IPS-20b (cell line): ENCODE results near the gene CDH13.

Experiments used
- H3K27ac ChIP-seq: one replicate; pipeline ENCODE4 v1.5.1; 2013; ENCODE audit warnings: low read length
- H3K27me3 ChIP-seq: 2 replicates; pipeline ENCODE4 v1.6.1; 2013; ENCODE audit warnings: mild to moderate bottlenecking, low read length, inconsistent platforms; ENCODE audit not compliant: insufficient read depth
- H3K36me3 ChIP-seq: 2 replicates; pipeline ENCODE4 v1.6.1; 2013; ENCODE audit warnings: low read depth, mild to moderate bottlenecking, inconsistent platforms, low read length, moderate library complexity; ENCODE audit not compliant: insufficient read depth
- H3K4me1 ChIP-seq: 2 replicates; pipeline ENCODE4 v1.6.1; 2013; ENCODE audit warnings: mild to moderate bottlenecking, control low read depth, inconsistent platforms, low read length, moderate library complexity; ENCODE audit not compliant: insufficient read depth
- H3K4me3 ChIP-seq: 2 replicates; pipeline ENCODE4 v1.5.1; 2013; ENCODE audit warnings: mild to moderate bottlenecking, low read length, inconsistent platforms
- H3K9ac ChIP-seq: 2 replicates; pipeline ENCODE4 v1.6.1; 2013; ENCODE audit warnings: low read depth, mild to moderate bottlenecking, inconsistent platforms, low read length, moderate library complexity
- H3K9me3 ChIP-seq: 2 replicates; pipeline ENCODE4 v1.6.1; 2013; ENCODE audit warnings: mild to moderate bottlenecking, low read depth, low read length, inconsistent platforms; ENCODE audit not compliant: insufficient read depth

The CDH13 gene

DNA sequence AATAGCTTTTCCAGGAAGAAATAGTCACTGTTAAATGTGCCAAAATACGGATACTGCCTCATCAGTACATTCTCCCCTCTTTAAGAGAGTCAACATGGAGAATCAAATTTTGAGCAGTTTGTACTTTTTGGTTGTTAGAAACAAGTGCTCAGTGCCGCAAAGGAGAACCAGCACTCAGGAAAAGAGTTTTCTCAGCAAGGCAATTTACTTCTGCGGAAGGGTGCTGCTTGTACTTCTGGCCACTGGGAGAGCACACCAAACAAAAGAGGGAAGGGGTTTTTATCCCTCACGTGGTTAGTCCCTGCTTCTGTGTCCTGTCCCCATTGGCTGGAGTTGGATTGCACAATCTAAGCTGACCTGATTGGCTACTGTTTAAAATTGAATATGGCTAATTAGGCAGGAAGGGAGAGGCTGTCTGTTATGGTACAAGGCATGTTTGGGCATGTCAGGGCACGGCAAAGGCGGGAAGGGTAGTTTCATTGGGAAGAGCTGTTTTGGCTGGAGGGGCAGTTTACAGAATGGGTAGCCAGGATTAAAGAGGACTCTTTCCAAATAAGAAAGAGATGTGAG lies 499.3 kb downstream of the CDH13 start:
- Histone ChIP-seq H3K4me1 (no peaks in the 10 kb centered on the region; the same call in 1 of the 2 replicates), H3K4me3 (no peak overlapping the region), H3K36me3 (peaks cover 4% of the 10 kb centered on the region; the same call in 1 of the 2 replicates), H3K9me3 (peaks cover 16% of the 10 kb centered on the region), H3K27ac (no peak overlapping the region), H3K27me3 (no peaks in the 10 kb centered on the region; the same call in 1 of the 2 replicates), H3K9ac (no peak overlapping the region)

DNA sequence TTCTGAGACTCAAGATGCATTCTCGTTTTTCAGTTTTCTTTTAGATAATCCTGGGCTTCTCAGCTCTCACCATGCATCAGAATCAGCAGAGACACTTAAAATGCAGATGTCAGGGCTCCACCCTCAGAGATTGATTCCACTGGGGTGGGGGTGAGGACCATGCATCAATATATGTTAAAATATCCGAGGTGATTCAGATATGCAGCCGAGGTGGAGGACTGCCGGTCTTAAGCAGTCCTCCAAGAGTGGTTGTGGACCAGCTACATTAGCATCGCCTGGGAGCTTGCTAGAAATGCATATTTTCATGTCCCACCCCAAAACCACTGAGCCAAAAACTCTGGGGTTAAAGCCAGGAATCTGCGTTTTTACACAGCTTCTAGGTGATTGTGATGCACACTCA lies 501.3 kb downstream of the CDH13 start:
- H3K4me1 ChIP-seq = no peaks in the 10 kb centered on the region; the same call in 1 of the 2 replicates
- no peaks in the 10 kb centered on the region; the same call in 1 of the 2 replicates for H3K27me3 ChIP-seq
- H3K27ac ChIP-seq = no peak overlapping the region
- peaks cover 16% of the 10 kb centered on the region for H3K9me3 ChIP-seq
- no peak overlapping the region for H3K9ac ChIP-seq
- H3K4me3 ChIP-seq = no peak overlapping the region
- peaks cover 4% of the 10 kb centered on the region; the same call in 1 of the 2 replicates for H3K36me3 ChIP-seq

DNA sequence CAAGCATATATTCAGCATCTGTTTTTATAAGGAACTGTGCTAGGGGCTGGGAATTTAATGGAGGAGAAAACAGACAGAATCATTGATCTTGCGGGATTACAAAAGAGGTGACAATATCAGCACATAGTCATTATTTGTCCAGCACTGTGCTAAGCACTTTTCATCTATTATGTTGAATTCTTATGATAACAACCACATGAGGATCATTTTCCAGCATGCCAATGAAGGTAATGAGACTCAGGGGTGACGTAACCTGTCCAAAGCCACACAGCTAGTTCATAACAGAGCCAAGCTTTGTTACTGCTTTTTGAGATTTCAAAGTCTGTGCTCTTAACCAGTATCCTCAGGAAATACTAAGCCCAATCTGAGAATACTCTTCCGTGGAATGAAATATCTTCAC lies 503.3 kb downstream of the CDH13 start:
- H3K9ac ChIP-seq = no peak overlapping the region
- H3K27ac ChIP-seq = no peak overlapping the region
- H3K4me1 ChIP-seq = no peaks in the 10 kb centered on the region; the same call in 1 of the 2 replicates
- no peak overlapping the region for H3K4me3 ChIP-seq
- peaks cover 2% of the 10 kb centered on the region; the same call in 1 of the 2 replicates for H3K27me3 ChIP-seq
- peaks cover 11% of the 10 kb centered on the region for H3K9me3 ChIP-seq
- peaks cover 4% of the 10 kb centered on the region; the same call in 1 of the 2 replicates for H3K36me3 ChIP-seq

DNA sequence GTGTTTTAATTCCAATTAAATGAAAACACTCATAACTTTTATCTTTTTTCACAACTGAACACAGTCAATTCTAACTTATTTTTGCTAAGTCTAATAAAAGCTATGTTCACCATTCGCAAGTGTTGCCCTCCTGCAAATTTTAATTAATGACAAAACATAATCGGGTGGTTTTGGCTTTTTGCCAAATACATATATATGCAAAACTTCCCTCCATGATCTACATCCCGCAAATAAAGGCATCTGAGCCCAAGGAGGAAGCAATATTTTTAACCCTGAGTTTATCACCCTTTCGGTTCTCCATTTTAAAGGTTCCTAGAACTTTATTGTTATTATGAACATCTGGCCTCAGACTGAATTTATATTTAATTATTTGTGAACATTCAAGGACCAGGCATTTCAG lies 507.9 kb downstream of the CDH13 start:
- H3K4me3 ChIP-seq = no peak overlapping the region

DNA sequence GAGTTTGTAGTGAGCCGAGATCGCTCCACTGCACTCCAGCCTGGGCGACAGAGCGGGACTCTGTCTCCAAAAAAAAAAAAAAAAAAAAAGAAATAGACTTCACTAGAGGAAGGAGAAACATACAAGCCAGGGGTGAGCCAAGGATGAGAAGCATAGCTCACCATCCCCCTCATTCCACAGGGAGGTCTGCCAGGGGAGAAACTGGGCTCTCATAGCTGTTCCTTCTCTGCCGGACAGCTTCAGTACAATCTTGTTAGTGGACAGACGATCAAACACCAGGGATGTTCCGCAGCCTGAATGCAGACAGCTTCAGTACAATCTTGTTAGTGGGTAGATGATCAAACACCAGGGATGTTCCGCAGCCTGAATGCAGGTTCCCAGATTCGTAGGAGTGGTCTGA lies 509.6 kb downstream of the CDH13 start:
- H3K9me3 ChIP-seq = no peaks in the 10 kb centered on the region
- no peak overlapping the region for H3K27ac ChIP-seq
- no peak overlapping the region for H3K4me3 ChIP-seq
- 0 out of 2 replicates have a peak, but pooled peaks cover 7% of the 10 kb centered on the region for H3K27me3 ChIP-seq
- no peak overlapping the region for H3K9ac ChIP-seq
- H3K36me3 ChIP-seq = no peaks in the 10 kb centered on the region
- H3K4me1 ChIP-seq = no peaks in the 10 kb centered on the region; the same call in 1 of the 2 replicates

More for the DNA sequence above, 507.9 kb downstream of the CDH13 start:
- Histone ChIP-seq H3K27ac (no peak overlapping the region), H3K9ac (no peak overlapping the region), H3K9me3 (no peaks in the 10 kb centered on the region), H3K36me3 (no peaks in the 10 kb centered on the region), H3K4me1 (no peaks in the 10 kb centered on the region; the same call in 1 of the 2 replicates), H3K27me3 (0 out of 2 replicates have a peak, but pooled peaks cover 7% of the 10 kb centered on the region)

DNA sequence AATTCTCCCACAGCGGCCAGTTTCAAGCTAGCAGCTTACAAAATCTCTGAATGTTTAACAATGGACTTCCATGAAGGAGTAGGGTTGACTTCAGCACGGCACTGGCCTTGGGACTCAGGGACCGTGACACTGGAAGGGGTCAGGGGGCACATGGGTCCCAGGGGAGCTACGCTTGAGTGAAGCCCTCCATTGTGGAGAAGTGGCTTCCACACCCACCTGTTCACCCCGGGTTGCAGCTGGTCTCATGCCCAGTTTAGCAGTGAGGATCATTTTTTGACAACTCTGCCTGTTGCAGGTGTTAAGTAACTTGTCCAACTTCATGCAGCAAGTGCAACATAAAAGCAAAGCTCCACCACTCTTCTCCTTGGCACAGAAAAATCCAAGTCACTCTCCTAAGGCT lies 510.2 kb downstream of the CDH13 start:
- H3K9me3 ChIP-seq = no peaks in the 10 kb centered on the region
- no peak overlapping the region for H3K27ac ChIP-seq
- no peak overlapping the region for H3K9ac ChIP-seq
- H3K4me1 ChIP-seq = no peaks in the 10 kb centered on the region
- H3K4me3 ChIP-seq = no peak overlapping the region
- 0 out of 2 replicates have a peak, but pooled peaks cover 7% of the 10 kb centered on the region for H3K27me3 ChIP-seq
- H3K36me3 ChIP-seq = no peaks in the 10 kb centered on the region

DNA sequence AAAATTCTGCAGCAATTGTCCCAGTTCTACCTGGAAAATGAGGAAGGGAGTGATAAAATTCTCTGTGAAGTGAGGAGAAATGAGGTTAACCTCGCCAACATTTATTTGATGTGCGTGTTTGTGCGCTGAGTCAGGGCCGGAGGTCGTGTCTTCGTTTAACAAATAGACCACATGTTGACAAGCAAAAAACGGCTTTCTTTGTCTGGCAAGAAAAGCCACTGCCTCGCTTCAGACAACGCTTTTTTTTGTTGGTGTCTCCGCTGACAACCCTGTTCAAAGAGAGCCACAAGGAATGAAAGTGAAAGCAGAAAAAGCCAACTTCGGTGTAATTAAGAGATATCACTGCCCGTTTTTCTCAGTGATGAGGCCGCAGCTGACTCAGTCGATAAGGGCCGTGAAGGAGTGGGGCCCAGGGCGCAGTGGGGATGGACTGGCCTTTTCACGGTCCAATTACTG lies 510.6 kb downstream of the CDH13 start:
- Histone ChIP-seq H3K9ac (no peak overlapping the region), H3K4me1 (no peaks in the 10 kb centered on the region), H3K36me3 (no peaks in the 10 kb centered on the region), H3K27me3 (0 out of 2 replicates have a peak, but pooled peaks cover 7% of the 10 kb centered on the region), H3K9me3 (no peaks in the 10 kb centered on the region), H3K4me3 (no peak overlapping the region), H3K27ac (no peak overlapping the region)

DNA sequence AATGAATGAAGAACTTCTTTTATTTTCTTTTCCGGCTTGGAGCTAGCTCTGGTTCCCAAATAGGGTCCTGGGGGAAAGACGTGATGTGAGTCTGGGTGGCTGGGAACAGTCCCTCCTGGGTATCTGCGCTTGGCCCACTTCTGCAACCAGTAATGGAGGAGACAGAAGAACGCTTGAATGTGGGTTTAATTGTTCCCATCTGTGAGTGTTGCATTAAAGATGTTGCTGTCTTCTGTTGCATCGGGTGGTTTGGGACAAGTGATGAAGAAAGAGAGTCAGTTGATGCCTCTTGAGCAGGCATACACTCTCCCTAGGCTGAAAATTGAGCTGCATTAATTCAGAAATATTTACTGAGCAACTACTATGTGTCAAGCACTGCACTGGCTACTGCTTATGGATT lies 511.1 kb downstream of the CDH13 start:
- H3K9ac ChIP-seq = no peak overlapping the region
- no peaks in the 10 kb centered on the region for H3K9me3 ChIP-seq
- no peak overlapping the region for H3K4me3 ChIP-seq
- H3K36me3 ChIP-seq = no peaks in the 10 kb centered on the region
- H3K27ac ChIP-seq = no peak overlapping the region
- 0 out of 2 replicates have a peak, but pooled peaks cover 7% of the 10 kb centered on the region for H3K27me3 ChIP-seq
- H3K4me1 ChIP-seq = no peaks in the 10 kb centered on the region

DNA sequence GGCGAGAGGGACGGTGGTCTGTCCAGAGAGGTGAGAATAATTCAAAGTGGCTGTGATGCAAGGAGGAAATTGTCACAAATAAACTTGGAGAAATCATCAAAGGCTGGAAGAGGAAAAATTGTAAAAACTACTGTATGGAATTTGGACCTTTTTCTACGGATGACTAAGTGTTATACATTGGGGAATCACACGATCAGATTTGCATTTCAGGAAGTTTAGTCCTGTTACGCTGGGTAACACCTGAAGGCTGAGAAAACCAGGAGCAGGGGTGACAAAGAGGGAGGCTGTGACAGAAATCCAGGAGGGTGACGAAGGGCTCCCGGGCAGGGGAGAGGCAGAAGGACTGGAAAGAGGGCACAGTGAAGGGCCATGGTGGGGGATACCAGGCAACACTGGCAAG lies 511.7 kb downstream of the CDH13 start:
- no peak overlapping the region for H3K27ac ChIP-seq
- 0 out of 2 replicates have a peak, but pooled peaks cover 7% of the 10 kb centered on the region for H3K27me3 ChIP-seq
- H3K4me3 ChIP-seq = no peak overlapping the region
- H3K9me3 ChIP-seq = no peaks in the 10 kb centered on the region
- no peak overlapping the region for H3K9ac ChIP-seq
- no peaks in the 10 kb centered on the region for H3K36me3 ChIP-seq
- no peaks in the 10 kb centered on the region for H3K4me1 ChIP-seq

DNA sequence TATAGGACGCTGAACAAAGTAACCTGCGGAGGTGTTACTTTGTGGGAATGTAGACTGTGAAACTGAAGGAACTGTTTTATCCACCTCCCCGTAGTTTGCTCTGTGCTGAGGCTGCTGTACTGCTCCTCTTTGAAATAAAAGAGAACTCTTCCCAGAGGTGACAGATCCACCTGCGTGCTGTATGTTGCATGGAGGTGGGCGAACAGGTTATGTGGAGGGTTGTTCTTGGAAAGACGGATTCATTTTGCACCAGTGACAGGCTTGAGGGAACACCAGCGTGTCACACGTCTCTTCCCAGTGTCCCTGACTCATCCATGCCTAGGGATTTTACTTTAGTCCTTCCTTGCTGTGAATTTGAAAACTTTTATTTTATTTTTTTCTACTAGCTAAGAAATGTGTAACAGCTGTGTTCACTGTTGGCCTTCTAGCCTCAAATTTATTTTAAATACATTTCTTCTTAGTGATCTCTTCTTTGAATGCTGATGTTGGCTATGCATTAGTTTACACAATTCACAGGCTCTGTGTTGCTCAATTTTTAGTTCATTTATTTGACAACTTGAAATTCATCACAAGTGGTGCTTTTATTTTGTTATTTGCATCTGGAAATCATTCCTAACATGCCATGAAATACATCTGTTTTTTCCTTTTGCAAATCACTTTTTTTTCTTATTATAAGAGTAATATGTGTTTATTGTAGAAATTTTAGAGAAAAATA lies 512.4 kb downstream of the CDH13 start:
- Histone ChIP-seq H3K9me3 (no peaks in the 10 kb centered on the region), H3K4me1 (no peaks in the 10 kb centered on the region)

DNA sequence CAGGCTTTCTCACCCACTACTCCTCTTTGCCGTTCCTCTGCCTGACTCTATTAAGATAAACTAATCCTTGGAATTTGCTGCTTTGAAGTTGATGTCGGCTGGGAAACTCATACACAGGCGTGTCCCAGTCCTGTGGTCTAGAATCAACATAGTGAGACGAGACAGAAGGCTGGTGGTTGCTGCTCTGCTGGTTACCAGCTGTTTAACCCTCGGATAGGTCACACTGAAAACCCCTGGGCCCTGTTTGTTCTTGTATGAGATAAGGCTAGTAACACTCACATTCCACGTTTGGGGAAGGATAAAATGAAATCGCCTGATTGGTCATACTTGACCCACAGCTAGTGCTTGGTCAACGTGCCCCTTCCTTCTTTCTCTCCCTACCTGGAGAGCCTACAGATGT lies 517.0 kb downstream of the CDH13 start:
- no peak overlapping the region for H3K27ac ChIP-seq
- no peaks in the 10 kb centered on the region for H3K4me1 ChIP-seq
- no peak overlapping the region for H3K4me3 ChIP-seq
- no peaks in the 10 kb centered on the region for H3K9me3 ChIP-seq
- H3K27me3 ChIP-seq = no peaks in the 10 kb centered on the region
- H3K9ac ChIP-seq = no peak overlapping the region
- no peaks in the 10 kb centered on the region for H3K36me3 ChIP-seq

More for the DNA sequence above, 512.4 kb downstream of the CDH13 start:
- no peaks in the 10 kb centered on the region for H3K36me3 ChIP-seq
- no peak overlapping the region for H3K27ac ChIP-seq
- H3K4me3 ChIP-seq = no peak overlapping the region
- H3K9ac ChIP-seq = no peak overlapping the region
- 0 out of 2 replicates have a peak, but pooled peaks cover 7% of the 10 kb centered on the region for H3K27me3 ChIP-seq

DNA sequence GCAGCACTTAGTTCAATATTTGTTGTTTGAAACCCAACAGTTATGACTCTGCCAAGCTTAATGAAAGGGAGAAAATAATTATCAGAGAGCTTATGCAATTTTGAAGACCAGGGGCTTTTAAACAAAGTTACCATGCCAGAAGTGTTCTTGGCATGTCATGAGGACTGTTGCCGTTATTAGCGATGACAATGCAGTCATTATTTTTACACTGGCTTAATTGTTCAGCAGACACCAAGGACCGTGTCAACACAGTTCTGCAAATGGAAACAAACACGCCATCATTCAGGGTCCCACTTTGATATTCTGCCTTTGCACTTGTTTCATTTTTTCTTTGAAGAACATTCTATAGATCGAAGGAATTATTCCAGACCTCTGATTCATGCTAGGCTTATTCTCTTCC lies 518.5 kb downstream of the CDH13 start:
- Histone ChIP-seq H3K27me3 (no peaks in the 10 kb centered on the region), H3K4me1 (no peaks in the 10 kb centered on the region), H3K4me3 (no peak overlapping the region), H3K9me3 (no peaks in the 10 kb centered on the region), H3K9ac (no peak overlapping the region), H3K36me3 (no peaks in the 10 kb centered on the region), H3K27ac (no peak overlapping the region)
